Measurements from ENCODE around the gene AGO4. TPM values are rescaled to one million over a fixed set of nuclear protein-coding genes. Genes with fewer than 3 reads are reported as not detected.

The AGO4 gene
- total RNA-seq, result 51.4 TPM

GRCh38 chr1:35807614-35808449 lies at the start of gene AGO4:
TSS of gene AGO4 (plus strand) at chr1:35808016. CDS start at chr1:35808417, 401 bp downstream.

GRCh38 chr1:35882945-35883634 lies 75.3 kb downstream of the AGO4 start, which contains the start of gene AGO1:
TSS of gene AGO1 (plus strand) at chr1:35883209. CDS start at chr1:35883422, 213 bp downstream.

Other genes with a start within 250 kb of the AGO4 start
- gene TFAP2E, start 234.7 kb upstream of the AGO4 start, total RNA-seq, result 0.69 TPM
- 27.0 TPM for gene PSMB2, start 166.5 kb upstream of the AGO4 start, total RNA-seq
- 69.9 TPM for gene C1orf216, start 89.1 kb upstream of the AGO4 start, total RNA-seq
- 6.2 TPM for gene CLSPN, start 38.0 kb upstream of the AGO4 start, total RNA-seq
- gene AGO1, start 75.2 kb downstream of the AGO4 start, total RNA-seq, result 18.5 TPM
- gene AGO3, start 123.1 kb downstream of the AGO4 start, total RNA-seq, result 27.9 TPM